Middle frontal gyrus (tissue), 1 donor: Measurements from ENCODE around the gene HDAC7.

Source experiments
- DNase-seq: peaks from one replicate; pipeline ENCODE4 v3.0.0-alpha.2; 2015; ENCODE audit warnings: low spot score; ENCODE audit errors: extremely low spot score

Gene HDAC7

GRCh38 chr12:47795121-47795813 is 24.4 kb downstream of the HDAC7 start:
- no peak for DNase-seq

GRCh38 chr12:47794679-47795078 is 25.0 kb downstream of the HDAC7 start:
- no peak for DNase-seq

GRCh38 chr12:47793015-47793681 is 26.6 kb downstream of the HDAC7 start:
- DNase-seq, result no peak

GRCh38 chr12:47791874-47792273 is 27.8 kb downstream of the HDAC7 start:
- no peak for DNase-seq

GRCh38 chr12:47791351-47791746 is 28.4 kb downstream of the HDAC7 start:
- no peak for DNase-seq

GRCh38 chr12:47790676-47791350 is 28.9 kb downstream of the HDAC7 start:
- no peak for DNase-seq

- no peak for DNase-seq
Measured at GRCh38 chr12:47789712-47790489, 29.8 kb downstream of the HDAC7 start.

GRCh38 chr12:47789141-47789540 is 30.6 kb downstream of the HDAC7 start:
- DNase-seq, result no peak

GRCh38 chr12:47787596-47788319 is 31.9 kb downstream of the HDAC7 start:
- no peak for DNase-seq

- DNase-seq, result no peak
Measured at GRCh38 chr12:47786662-47787280, 32.9 kb downstream of the HDAC7 start.

GRCh38 chr12:47785887-47786661 is 33.6 kb downstream of the HDAC7 start:
- DNase-seq, result no peak

GRCh38 chr12:47785036-47785886 is 34.4 kb downstream of the HDAC7 start:
- DNase-seq, result no peak

- DNase-seq, result no peak
Measured at GRCh38 chr12:47783821-47784819, 35.6 kb downstream of the HDAC7 start.

- DNase-seq, result no peak
Measured at GRCh38 chr12:47783024-47783755, 36.5 kb downstream of the HDAC7 start.

- DNase-seq, result no peak
Measured at GRCh38 chr12:47782372-47782770, 37.3 kb downstream of the HDAC7 start.

GRCh38 chr12:47781479-47782371 is 38.0 kb downstream of the HDAC7 start:
- DNase-seq, result no peak
